ENCODE measurements around the gene KCNIP1.

The KCNIP1 gene

DNA sequence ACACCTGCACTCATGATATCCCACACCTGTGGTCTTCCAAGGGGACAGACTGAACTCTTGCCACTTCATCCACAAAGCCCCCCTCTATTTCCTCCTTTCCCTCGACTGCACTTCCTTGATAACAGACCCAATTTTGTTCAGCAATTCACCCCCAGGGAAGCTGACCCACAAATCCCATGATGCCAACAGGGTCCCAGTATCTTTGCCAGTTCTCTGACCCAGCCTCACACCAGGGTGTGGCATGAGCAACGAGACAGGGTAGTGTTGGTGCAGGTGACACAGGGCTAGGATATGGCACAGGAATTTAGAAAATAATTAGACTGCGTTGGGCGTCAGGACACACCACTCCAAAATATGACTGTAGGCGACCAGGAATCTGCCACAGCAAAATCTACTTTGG is 30.2 kb upstream of the KCNIP1 start:
- no peak for DNase-seq
- Histone ChIP-seq H3K9me3 (no peaks in the 10 kb centered on the region), H3K36me3 (no peaks in the 10 kb centered on the region), H3K27me3 (peaks cover 0 to 4% of the 10 kb centered on the region in 2 donors), H3K4me1 (no peaks in the 10 kb centered on the region), H3K4me3 (no peak overlapping the region), H3K27ac (no peak overlapping the region)
- intact Hi-C loops (cut with DNase I; ENCODE audit: low total_unique reads) = no loop called here
- TF ChIP-seq, protein P1, sequence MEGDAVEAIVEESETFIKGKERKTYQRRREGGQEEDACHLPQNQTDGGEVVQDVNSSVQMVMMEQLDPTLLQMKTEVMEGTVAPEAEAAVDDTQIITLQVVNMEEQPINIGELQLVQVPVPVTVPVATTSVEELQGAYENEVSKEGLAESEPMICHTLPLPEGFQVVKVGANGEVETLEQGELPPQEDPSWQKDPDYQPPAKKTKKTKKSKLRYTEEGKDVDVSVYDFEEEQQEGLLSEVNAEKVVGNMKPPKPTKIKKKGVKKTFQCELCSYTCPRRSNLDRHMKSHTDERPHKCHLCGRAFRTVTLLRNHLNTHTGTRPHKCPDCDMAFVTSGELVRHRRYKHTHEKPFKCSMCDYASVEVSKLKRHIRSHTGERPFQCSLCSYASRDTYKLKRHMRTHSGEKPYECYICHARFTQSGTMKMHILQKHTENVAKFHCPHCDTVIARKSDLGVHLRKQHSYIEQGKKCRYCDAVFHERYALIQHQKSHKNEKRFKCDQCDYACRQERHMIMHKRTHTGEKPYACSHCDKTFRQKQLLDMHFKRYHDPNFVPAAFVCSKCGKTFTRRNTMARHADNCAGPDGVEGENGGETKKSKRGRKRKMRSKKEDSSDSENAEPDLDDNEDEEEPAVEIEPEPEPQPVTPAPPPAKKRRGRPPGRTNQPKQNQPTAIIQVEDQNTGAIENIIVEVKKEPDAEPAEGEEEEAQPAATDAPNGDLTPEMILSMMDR (IDR thresholded peaks at IDR 0.05) = no peak

DNA sequence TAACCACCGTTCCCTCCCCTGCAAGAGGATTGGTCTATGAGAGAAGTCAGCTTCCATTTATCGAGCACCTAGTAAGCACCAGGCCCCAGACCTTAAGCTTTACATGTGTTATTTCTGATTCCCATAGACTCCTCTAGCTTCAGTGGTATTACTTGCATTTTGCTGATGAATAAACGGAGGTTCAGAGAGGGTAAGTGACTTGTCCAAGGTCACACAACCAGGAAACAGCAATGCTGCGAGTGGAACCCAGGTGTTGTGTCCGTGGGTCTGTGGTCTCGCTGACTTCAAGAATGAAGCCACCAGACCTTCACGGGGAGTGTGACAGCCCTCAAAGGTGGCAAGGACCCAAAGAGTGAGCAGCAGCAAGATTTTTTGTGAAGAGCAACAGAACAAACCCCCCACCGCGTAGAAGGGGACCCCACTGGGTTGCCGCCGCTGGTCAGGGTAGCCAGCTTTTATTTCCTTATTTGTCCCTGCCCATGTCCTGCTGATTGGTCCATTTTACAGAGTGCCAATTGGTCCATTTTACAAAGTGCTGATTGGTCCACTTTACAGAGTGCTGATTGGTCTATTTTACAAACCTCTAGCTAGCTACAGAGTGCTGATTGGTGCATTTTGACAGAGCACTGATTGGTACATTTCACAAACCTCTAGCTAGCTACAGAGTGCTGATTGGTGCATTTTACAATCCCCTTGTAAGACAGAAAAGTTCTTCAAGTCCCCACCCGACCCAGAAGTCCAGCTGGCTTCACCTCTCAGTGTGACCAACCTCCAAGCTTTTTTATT is 29.1 kb upstream of the KCNIP1 start:
- Histone ChIP-seq H3K4me3 (no peak overlapping the region), H3K9me3 (no peaks in the 10 kb centered on the region), H3K27ac (no peak overlapping the region), H3K4me1 (no peaks in the 10 kb centered on the region), H3K27me3 (peaks cover 0 to 4% of the 10 kb centered on the region in 2 donors), H3K36me3 (no peaks in the 10 kb centered on the region)
- no peak for DNase-seq
- TF ChIP-seq, protein P1 (IDR thresholded peaks at IDR 0.05) = no peak
- intact Hi-C loops (cut with DNase I; ENCODE audit: low total_unique reads) = no loop called here

GRCh38 chr5:170475294-170476000 is 28.4 kb upstream of the KCNIP1 start:
- Histone ChIP-seq H3K4me1 (no peaks in the 10 kb centered on the region), H3K27ac (no peak overlapping the region), H3K36me3 (no peaks in the 10 kb centered on the region), H3K4me3 (no peak overlapping the region), H3K27me3 (peaks cover 0 to 4% of the 10 kb centered on the region in 2 donors), H3K9me3 (no peaks in the 10 kb centered on the region)
- TF ChIP-seq, protein P1 (IDR thresholded peaks at IDR 0.05) = no peak
- DNase-seq = no peak
- intact Hi-C loops (cut with DNase I; ENCODE audit: low total_unique reads) = no loop called here

GRCh38 chr5:170476704-170477103 is 27.1 kb upstream of the KCNIP1 start:
- Histone ChIP-seq H3K4me1 (no peaks in the 10 kb centered on the region), H3K27me3 (peaks cover 0 to 4% of the 10 kb centered on the region in 2 donors), H3K9me3 (no peaks in the 10 kb centered on the region), H3K27ac (no peak overlapping the region), H3K36me3 (no peaks in the 10 kb centered on the region), H3K4me3 (no peak overlapping the region)
- TF ChIP-seq, protein P1 (IDR thresholded peaks at IDR 0.05) = no peak
- no peak for DNase-seq
- intact Hi-C loops (cut with DNase I; ENCODE audit: low total_unique reads) = no loop called here

GRCh38 chr5:170477906-170478305 is 25.9 kb upstream of the KCNIP1 start:
- TF ChIP-seq, protein P1 (IDR thresholded peaks at IDR 0.05) = no peak
- Histone ChIP-seq H3K4me3 (no peak overlapping the region), H3K36me3 (no peaks in the 10 kb centered on the region), H3K27ac (no peak overlapping the region), H3K27me3 (peaks cover 0 to 4% of the 10 kb centered on the region in 2 donors), H3K9me3 (no peaks in the 10 kb centered on the region), H3K4me1 (no peaks in the 10 kb centered on the region)
- DNase-seq = no peak
- intact Hi-C loops (cut with DNase I; ENCODE audit: low total_unique reads) = no loop called here
